Measurements from ENCODE around the gene SBNO2. TPM values are rescaled to one million over a fixed set of nuclear protein-coding genes. Genes with fewer than 3 reads are reported as not detected.
"Not testable (repeated sequence)": the region's sequence is repeated elsewhere in the genome, so short reads cannot be mapped to it uniquely, and the experiment has no call there.

The SBNO2 gene
- total RNA-seq, 1 donor from 2014 or later = 30.4 TPM

GRCh38 chr19:1122021-1122971 lies 51.8 kb downstream of the SBNO2 start:
- DNase-seq (ENCODE audit: low read depth, low spot score) = no peak

DNA sequence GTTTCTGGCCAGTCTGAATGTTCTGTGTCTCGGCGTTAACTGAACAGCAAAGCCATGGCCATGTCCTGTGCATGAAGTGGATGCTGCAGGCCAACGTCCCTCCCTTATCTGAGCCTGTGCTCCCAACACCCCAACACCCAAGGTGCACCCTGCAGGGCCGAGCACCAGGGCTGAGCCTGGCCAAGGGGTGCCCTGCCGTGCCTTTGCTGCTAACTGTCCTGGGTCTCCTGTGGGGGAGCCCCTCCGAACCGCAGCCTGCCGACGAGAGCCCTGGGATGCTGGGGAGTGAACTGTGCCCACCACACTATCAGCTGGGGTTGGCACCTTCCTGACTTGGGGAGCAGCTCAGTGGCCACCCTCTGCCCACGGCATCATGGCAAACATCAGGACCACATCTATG lies 52.7 kb downstream of the SBNO2 start:
- no peak for DNase-seq (ENCODE audit: low read depth, low spot score)

- no peak for DNase-seq (ENCODE audit: low read depth, low spot score)
Measured at GRCh38 chr19:1119475-1120217, 54.4 kb downstream of the SBNO2 start.

DNA sequence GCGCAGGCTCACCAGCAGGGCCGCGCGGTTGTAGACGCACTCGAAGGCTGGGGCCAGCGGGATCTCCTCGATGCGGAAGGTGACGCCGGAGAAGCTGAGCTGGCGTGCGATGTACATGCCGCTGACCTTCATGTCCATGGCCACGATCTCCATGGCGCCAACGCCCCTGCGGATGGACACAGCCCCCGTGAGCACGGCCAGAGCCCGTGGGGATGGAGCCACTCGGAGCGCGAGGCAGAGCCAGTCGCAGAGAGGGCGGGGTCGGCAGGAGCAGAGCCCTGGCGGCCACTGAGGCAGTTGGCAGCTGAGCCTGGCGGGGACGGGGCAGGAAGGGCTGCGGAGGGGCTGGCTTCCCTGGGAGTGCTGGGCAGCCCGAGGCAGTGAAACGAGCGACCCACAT lies 55.1 kb downstream of the SBNO2 start:
- no peak for DNase-seq (ENCODE audit: low read depth, low spot score)

DNA sequence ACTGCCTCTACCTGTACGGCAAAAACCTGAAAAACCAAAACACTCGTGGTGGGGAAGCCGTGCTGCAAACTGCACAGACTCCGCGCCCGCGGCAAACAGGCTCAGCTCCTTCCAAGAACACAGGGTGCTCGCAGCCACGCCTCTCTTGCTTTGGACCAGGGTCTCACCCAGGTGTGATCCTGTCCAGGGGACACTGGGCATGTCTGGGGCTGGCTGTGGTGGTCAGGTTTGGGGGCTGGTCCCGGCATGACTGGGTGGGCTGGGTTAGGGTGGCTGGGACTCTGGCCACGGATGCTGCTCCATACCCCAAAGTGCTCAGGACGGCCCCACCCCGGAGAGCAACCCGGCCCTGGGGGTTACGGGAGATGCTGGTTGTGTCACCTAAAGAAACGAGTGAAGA lies 56.4 kb downstream of the SBNO2 start:
- no peak for DNase-seq (ENCODE audit: low read depth, low spot score)

GRCh38 chr19:1116726-1117581 lies 57.1 kb downstream of the SBNO2 start:
- no peak for DNase-seq (ENCODE audit: low read depth, low spot score)

- no peak for DNase-seq (ENCODE audit: low read depth, low spot score)
Measured at GRCh38 chr19:1115646-1116420, 58.2 kb downstream of the SBNO2 start.

DNA sequence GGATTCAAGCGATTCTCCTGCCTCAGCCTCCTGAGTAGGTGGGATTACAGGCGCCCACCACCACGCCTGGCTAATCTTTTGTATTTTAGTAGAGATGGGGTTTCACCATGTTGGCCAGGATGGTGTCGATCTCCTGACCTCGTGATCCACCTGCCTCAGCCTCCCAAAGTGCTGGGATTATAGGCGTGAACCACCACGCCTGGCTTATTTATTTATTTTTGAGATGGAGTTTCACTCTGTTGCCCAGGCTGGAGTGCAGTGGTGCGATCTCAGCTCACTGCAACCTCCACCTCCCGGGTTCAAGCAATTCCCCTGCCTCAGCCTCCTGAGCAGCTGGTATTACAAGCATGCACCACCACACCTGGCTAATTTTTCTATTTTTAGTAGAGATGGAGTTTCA lies 59.3 kb downstream of the SBNO2 start:
- DNase-seq (ENCODE audit: low read depth, low spot score) = not testable (repeated sequence)

DNA sequence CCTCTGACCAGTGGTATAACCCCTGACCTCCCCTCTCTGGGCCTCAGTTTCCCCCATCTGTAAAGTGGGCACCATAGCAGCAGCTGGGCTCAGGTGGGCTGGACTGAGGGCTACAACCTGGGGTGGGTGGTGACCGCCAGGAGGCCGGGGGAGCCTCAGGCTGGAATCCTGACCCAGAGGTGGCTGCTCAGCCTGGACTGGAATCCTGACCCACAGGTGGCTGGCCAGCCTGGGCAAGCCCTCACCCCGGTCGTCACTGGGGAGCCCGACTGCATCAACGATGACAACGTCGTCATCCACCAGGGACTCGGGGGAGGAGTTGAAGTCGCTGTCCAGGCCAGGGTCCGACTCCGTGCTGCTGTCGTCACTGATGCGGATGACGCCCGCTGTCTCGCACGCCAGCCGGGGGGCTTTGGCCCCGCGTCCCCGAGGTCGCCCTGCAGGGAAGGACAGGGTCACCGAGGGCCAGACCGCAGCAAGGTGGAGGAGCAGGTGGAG lies 60.0 kb downstream of the SBNO2 start:
- DNase-seq (ENCODE audit: low read depth, low spot score) = no peak

DNA sequence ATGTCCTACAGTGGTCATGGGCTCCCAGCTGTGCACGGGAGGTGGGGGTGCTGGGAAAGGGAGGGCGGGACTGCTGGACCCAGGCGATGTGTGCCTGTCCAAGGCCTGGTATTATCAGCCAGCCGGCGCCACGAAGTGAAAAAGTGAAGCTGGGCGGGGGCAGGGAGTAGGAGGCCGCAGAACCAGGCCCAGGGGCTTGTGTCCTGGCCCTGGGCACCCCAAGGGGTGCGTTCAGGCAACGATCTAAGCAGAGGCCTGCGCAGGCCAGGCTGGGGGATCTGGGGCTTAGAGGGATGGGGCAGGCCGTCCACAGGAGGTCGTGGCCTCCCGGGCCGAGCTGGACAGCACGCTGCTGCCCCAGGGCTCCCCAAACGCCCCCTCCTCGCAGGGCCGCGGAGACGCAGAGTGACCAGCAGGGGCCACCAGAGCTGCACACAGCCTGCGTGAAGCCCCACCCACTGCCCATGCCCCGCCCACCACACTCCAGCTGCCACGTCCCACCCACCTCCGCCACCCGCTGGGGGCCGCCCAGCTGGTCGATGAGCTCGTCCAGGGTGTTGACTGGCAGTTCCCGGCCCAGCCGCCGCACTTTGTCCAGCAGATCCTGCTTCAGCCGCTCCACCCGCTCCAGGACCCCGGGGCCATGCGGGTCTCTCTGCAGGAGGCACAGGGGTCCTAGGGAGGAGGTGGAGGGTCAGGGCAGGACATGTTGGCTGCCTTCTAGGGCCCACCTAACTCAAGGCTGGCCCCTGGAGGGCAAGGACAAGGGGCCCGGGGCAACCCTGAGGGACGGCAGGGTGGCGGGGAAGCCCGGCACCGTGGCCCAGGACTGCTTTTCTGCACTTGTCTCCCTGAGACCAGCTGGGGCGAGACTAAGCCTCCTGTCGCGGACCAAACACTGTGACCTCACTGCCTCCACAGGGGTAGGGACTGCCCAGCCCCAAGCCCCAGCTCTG lies 60.8 kb downstream of the SBNO2 start:
- peak; percentile 82 for DNase-seq (ENCODE audit: low read depth, low spot score)

GRCh38 chr19:1112268-1113029 lies 61.6 kb downstream of the SBNO2 start:
- DNase-seq (ENCODE audit: low read depth, low spot score) = no peak

GRCh38 chr19:1111641-1112267 lies 62.3 kb downstream of the SBNO2 start:
- no peak for DNase-seq (ENCODE audit: low read depth, low spot score)

DNA sequence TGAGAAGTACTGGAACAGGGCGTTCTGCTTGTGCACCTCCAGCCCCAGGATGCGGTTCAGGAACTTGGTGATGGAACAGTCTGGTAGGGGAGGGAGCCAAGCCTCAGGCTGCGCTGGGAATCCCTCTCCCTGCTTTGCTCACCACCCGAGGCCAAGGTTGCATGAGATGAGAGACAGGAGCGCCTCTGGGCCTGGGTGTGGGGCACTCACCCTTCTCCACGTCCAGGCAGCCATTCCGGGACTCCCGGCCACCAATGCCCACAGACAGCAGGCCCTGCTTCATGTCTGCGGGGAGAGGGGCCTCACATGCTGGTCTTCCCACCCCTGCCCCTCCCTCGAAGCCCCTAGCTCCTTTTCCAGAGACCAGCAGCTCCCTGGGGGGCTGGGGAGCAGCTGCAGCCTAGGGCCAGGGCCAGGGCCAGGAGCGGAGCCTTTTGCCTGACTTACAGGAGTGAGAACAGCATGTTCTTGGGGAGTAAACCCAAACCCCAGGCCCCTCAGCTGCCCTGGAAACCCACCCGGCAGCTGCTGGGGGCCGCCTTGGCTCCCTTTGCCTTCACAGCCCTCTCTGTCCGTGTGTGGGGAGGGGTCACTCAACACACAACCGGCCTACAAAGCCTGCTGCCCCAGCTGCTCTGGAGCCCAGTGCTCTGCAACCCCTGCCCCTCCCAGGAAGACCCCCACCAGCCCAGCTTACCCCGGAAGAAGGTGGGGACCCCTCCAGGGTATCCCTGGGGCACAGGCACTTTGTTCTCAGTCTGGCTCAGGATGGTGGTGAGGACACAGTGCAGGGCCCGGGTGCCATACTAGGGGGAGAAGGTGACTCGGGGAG lies 63.0 kb downstream of the SBNO2 start:
- no peak for DNase-seq (ENCODE audit: low read depth, low spot score)

DNA sequence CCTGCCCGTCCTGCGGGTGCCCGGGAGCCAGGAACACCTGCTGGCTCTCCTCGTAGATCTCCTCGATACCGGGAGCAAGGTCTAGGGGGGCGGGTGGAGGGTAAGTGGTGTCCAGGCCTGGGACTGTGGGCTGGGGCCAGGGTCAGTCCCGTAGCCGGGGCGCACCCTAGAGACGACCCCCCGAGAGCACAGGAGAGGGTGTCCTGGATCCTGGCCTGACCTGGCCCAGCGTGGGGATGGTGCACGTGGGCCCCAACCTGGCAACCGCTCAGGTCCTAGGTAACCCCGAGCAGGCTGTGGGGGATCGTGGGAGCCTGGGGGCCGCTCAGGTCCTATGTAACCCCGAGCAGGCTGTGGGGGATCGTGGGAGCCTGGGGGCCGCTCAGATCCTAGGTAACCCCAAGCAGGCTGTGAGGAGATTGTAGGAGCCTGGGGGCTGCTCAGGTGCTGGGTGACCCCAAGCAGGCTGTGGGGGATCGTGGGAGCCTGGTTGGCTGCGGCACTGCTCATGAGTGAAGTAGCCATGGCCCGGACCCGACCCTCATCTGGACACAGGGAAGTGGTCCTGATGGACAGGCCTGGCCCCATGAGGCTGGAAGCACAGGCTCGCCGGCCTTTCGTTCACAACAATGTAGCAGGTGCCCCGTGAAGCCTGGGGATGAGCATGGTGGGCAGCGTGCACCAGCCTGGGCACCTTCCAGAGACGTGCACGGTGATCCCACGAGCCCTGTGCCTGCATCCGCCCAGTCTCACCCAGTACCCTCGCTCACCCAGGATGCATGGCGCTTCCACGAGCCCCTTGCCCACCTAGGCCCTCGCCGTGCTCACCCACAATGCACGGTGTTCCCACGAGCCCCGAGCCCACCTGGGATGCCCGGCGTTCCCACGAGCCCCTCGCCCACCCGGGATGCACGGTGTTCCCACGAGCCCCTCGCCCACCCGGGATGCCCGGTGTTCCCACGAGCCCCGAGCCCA lies 64.1 kb downstream of the SBNO2 start:
- DNase-seq (ENCODE audit: low read depth, low spot score) = no peak

- no peak for DNase-seq (ENCODE audit: low read depth, low spot score)
Measured at GRCh38 chr19:1109032-1109551, 65.0 kb downstream of the SBNO2 start.

Data from pulmonary artery endothelial cell (primary cell).